Activated CD8-positive, alpha-beta T cell treated with anti-CD3 and anti-CD28 coated beads for 36 hours (primary cell): ENCODE results near the gene PTPRN2. TPM values are rescaled to one million over a fixed set of nuclear protein-coding genes. Genes with fewer than 3 reads are reported as not detected.

Experiments
- ATAC-seq: fragments of 200-7000 bp; cut with Tn5 transposase; one replicate; pipeline ENCODE4 v1.10.0; 2021; ENCODE audit warnings: mild to moderate bottlenecking, moderate library complexity
- CTCF ChIA-PET: fragments of 350-600 bp; sonication (Branson Sonifier 250); formaldehyde crosslinking; loops from one replicate; lab custom pipeline; 2021; ENCODE audit warnings: antibody characterized with exemption; lab: Charles Lee
- POLR2A ChIA-PET: fragments of 350-600 bp; sonication (Branson Sonifier 250); formaldehyde crosslinking; loops from one replicate; lab custom pipeline; 2021; ENCODE audit warnings: antibody characterized with exemption; lab: Charles Lee
- DNase-seq: peaks from one replicate; pipeline ENCODE4 v3.0.0-alpha.2; 2020
- H3K27ac Mint-ChIP-seq: one replicate; pipeline ENCODE4 v1.8.0; 2021; ENCODE audit warnings: mild to moderate bottlenecking, mixed read lengths
- H3K27me3 Mint-ChIP-seq: one replicate; pipeline ENCODE4 v1.8.0; 2021; ENCODE audit warnings: mixed read lengths
- H3K36me3 Mint-ChIP-seq: one replicate; pipeline ENCODE4 v1.8.0; 2021; ENCODE audit warnings: low read depth, mixed read lengths
- H3K4me1 Mint-ChIP-seq: one replicate; pipeline ENCODE4 v1.8.0; 2021; ENCODE audit warnings: low read depth, mixed read lengths
- H3K4me3 Mint-ChIP-seq: one replicate; pipeline ENCODE4 v1.8.0; 2021; ENCODE audit warnings: mild to moderate bottlenecking, moderate library complexity, mixed read lengths
- H3K9me3 Mint-ChIP-seq: one replicate; pipeline ENCODE4 v1.8.0; 2021; ENCODE audit warnings: mixed read lengths
- CTCF ChIP-seq: fragments of 200-600 bp; IDR thresholded peaks from one replicate; pipeline ENCODE4 v1.8.0; 2022; ENCODE audit warnings: antibody characterized with exemption, mild to moderate bottlenecking
- intact Hi-C: fragments of 100-400 bp; cut with micrococcal nuclease; formaldehyde crosslinking; loops from one replicate; pipeline ENCODE4 v1.10.0; 2022
- total RNA-seq, 2 experiments: library from RNA; stranded (reverse); gene quantifications; one replicate each; pipeline ENCODE4 v1.2.3, GENCODE V29; 2021

PTPRN2 gene
- total RNA-seq, 2 experiments from 2014 or later: 0.49 to 0.65 TPM

GRCh38 chr7:157820796-157821195 is 766.8 kb downstream of the PTPRN2 start:
- TF ChIP-seq CTCF: no peak
- ChIA-PET POLR2A (no interaction called here), CTCF (no interaction called here)
- H3K4me3 Mint-ChIP-seq: no peak overlapping the region
- H3K27me3 Mint-ChIP-seq: no peaks in the 10 kb centered on the region
- intact Hi-C loops: no loop called here
- no peaks in the 10 kb centered on the region for H3K36me3 Mint-ChIP-seq
- ATAC-seq: no peak
- no peak overlapping the region for H3K27ac Mint-ChIP-seq
- H3K4me1 Mint-ChIP-seq: peaks cover 5% of the 10 kb centered on the region
- no peak for DNase-seq
- H3K9me3 Mint-ChIP-seq: no peaks in the 10 kb centered on the region

DNA sequence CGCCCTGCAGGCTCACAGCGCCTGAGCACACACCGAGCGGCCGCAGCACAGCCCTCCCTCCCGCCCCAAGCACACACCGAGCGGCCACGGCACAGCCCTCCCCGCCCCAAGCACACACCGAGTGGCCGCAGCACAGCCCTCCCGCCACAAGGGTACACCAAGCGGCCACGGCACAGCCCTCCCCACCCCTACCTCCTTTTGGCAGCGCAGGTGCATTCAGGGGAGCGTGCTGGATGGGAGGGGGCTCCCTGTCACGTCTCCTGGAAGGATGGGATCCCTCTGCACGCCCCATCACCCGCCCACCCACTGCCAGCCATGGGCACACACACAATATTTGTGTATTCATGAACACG is 768.2 kb downstream of the PTPRN2 start:
- CTCF ChIA-PET: no interaction called here
- ATAC-seq (no peak), DNase-seq (no peak)
- Mint-ChIP-seq H3K36me3 (no peaks in the 10 kb centered on the region), H3K27ac (no peak overlapping the region), H3K4me1 (no peaks in the 10 kb centered on the region), H3K27me3 (no peaks in the 10 kb centered on the region), H3K4me3 (no peak overlapping the region), H3K9me3 (no peaks in the 10 kb centered on the region)
- POLR2A ChIA-PET: no interaction called here
- intact Hi-C loops: no loop called here
- TF ChIP-seq CTCF: no peak

- H3K27me3 Mint-ChIP-seq: no peaks in the 10 kb centered on the region
- no peaks in the 10 kb centered on the region for H3K4me1 Mint-ChIP-seq
- H3K4me3 Mint-ChIP-seq: no peak overlapping the region
- H3K36me3 Mint-ChIP-seq: no peaks in the 10 kb centered on the region
- ChIA-PET CTCF (no interaction called here), POLR2A (no interaction called here)
- intact Hi-C loops: no loop called here
- no peak for TF ChIP-seq CTCF
- no peak for DNase-seq
- H3K9me3 Mint-ChIP-seq: no peaks in the 10 kb centered on the region
- H3K27ac Mint-ChIP-seq: no peak overlapping the region
- ATAC-seq: no peak
Measured at GRCh38 chr7:157818701-157819454, 768.7 kb downstream of the PTPRN2 start.

- Mint-ChIP-seq H3K4me3 (no peak overlapping the region), H3K27ac (no peak overlapping the region), H3K36me3 (no peaks in the 10 kb centered on the region), H3K9me3 (no peaks in the 10 kb centered on the region), H3K27me3 (no peaks in the 10 kb centered on the region), H3K4me1 (no peaks in the 10 kb centered on the region)
- DNase-seq: no peak
- CTCF ChIA-PET: no interaction called here
- TF ChIP-seq CTCF: no peak
- intact Hi-C loops: no loop called here
- no peak for ATAC-seq
- POLR2A ChIA-PET: no interaction called here
Measured at GRCh38 chr7:157817944-157818700, 769.5 kb downstream of the PTPRN2 start.

DNA sequence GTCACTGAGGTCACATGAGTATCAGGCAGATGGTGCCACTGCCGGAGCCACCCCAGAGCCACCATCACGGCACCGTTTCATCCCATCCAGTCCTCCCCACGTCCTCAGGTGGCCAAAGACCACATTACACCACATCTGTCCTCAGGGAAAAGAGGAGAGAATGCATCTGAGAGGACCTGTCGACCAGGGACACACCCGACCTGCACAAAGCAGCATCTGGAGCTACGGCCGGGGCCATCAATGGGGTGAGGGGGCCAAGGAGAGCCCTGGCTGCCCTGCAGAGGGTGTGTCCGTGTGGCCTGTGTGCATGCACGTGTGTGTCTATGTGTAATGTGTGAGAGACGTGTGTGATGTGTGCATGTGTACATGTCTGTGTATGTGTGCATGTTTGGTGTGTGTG is 770.2 kb downstream of the PTPRN2 start:
- ATAC-seq: no peak
- no peaks in the 10 kb centered on the region for H3K4me1 Mint-ChIP-seq
- H3K27me3 Mint-ChIP-seq: no peaks in the 10 kb centered on the region
- ChIA-PET POLR2A (no interaction called here), CTCF (no interaction called here)
- intact Hi-C loops: no loop called here
- no peak overlapping the region for H3K4me3 Mint-ChIP-seq
- no peaks in the 10 kb centered on the region for H3K36me3 Mint-ChIP-seq
- H3K9me3 Mint-ChIP-seq: no peaks in the 10 kb centered on the region
- no peak overlapping the region for H3K27ac Mint-ChIP-seq
- DNase-seq: no peak
- no peak for TF ChIP-seq CTCF
